Measurements from ENCODE around the gene HOXD13.

DNA sequence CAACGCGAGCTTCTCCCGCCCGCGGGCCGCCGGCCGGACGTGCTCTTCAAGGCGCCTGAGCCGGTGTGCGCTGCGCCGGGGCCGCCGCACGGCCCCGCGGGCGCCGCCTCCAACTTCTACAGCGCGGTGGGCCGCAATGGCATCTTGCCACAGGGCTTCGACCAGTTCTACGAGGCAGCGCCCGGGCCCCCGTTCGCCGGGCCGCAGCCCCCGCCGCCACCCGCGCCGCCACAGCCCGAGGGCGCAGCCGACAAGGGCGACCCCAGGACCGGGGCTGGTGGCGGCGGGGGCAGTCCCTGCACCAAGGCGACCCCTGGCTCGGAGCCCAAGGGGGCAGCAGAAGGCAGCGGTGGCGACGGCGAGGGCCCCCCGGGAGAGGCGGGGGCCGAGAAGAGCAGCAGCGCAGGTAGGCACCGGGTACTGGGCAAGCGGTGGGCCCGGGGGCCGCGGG, 15.2 kb downstream of the HOXD13 start:
- TF ChIP-seq EZH2 (IDR thresholded peaks at IDR 0.05; ENCODE audit: borderline replicate concordance, low read depth, low read length, poor library complexity, severe bottlenecking) = no peak
- TF ChIP-seq CTCF (conservative IDR thresholded peaks at IDR 0.05; ENCODE audit: low read depth, low read length) = no peak
